Measurements from ENCODE around the gene ARSA. TPM values are rescaled to one million over a fixed set of nuclear protein-coding genes. Genes with fewer than 3 reads are reported as not detected.

ARSA gene
- total and polyA plus RNA-seq, 2 of the 13 experiments (the other 11 are each of a cell fraction or from before 2014, with no cell fraction given): 9.0 to 11.5 TPM

DNA sequence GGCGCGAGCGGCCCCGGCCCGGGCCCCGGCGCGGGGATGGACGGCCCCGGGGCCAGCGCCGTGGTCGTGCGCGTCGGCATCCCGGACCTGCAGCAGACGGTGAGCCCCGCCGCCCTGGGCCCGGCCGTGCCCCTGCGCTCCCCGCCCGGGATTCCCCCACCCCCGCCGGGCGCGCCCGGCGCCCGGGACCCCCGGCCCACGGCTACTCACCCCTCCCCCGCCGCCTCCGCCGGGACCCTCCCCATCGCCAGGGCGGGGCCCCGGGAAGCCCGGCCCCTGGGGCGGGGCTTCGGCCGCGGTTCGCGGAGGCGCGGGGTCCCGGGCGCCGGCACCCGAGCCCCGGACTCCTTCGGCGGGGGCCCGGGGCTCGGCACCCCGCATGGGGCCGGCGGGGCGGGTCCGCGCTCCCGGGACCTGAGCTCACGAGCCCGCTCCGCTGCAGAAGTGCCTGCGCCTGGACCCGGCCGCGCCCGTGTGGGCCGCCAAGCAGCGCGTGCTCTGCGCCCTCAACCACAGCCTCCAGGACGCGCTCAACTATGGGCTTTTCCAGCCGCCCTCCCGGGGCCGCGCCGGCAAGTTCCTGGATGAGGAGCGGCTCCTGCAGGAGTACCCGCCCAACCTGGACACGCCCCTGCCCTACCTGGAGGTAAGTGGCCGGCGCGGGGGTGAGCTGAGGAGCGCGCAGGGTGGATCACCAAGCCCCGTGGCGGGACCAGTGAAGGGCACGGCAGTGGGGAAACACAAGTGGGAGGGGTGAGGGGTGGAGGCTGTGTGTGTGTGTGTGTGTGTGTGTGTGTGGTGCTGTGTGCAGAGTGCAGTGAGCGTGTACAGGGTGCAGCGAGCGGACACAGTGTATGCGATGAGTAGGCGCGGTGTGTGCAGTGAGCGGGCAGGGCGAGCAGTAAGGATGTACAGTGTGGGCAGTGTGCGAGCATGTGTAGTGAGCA is 46.9 kb upstream of the ARSA start (continued):
- TF ChIP-seq, protein P1, sequence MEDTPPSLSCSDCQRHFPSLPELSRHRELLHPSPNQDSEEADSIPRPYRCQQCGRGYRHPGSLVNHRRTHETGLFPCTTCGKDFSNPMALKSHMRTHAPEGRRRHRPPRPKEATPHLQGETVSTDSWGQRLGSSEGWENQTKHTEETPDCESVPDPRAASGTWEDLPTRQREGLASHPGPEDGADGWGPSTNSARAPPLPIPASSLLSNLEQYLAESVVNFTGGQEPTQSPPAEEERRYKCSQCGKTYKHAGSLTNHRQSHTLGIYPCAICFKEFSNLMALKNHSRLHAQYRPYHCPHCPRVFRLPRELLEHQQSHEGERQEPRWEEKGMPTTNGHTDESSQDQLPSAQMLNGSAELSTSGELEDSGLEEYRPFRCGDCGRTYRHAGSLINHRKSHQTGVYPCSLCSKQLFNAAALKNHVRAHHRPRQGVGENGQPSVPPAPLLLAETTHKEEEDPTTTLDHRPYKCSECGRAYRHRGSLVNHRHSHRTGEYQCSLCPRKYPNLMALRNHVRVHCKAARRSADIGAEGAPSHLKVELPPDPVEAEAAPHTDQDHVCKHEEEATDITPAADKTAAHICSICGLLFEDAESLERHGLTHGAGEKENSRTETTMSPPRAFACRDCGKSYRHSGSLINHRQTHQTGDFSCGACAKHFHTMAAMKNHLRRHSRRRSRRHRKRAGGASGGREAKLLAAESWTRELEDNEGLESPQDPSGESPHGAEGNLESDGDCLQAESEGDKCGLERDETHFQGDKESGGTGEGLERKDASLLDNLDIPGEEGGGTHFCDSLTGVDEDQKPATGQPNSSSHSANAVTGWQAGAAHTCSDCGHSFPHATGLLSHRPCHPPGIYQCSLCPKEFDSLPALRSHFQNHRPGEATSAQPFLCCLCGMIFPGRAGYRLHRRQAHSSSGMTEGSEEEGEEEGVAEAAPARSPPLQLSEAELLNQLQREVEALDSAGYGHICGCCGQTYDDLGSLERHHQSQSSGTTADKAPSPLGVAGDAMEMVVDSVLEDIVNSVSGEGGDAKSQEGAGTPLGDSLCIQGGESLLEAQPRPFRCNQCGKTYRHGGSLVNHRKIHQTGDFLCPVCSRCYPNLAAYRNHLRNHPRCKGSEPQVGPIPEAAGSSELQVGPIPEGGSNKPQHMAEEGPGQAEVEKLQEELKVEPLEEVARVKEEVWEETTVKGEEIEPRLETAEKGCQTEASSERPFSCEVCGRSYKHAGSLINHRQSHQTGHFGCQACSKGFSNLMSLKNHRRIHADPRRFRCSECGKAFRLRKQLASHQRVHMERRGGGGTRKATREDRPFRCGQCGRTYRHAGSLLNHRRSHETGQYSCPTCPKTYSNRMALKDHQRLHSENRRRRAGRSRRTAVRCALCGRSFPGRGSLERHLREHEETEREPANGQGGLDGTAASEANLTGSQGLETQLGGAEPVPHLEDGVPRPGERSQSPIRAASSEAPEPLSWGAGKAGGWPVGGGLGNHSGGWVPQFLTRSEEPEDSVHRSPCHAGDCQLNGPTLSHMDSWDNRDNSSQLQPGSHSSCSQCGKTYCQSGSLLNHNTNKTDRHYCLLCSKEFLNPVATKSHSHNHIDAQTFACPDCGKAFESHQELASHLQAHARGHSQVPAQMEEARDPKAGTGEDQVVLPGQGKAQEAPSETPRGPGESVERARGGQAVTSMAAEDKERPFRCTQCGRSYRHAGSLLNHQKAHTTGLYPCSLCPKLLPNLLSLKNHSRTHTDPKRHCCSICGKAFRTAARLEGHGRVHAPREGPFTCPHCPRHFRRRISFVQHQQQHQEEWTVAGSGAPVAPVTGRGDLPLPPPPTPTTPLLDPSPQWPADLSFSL (CRISPR knock-in tag; IDR thresholded peaks at IDR 0.05): peak; percentile 90
- TF ChIP-seq XRCC5 (optimal IDR thresholded peaks at IDR 0.05; ENCODE audit: low read length): peak; percentile 16
- TF ChIP-seq, protein P2, sequence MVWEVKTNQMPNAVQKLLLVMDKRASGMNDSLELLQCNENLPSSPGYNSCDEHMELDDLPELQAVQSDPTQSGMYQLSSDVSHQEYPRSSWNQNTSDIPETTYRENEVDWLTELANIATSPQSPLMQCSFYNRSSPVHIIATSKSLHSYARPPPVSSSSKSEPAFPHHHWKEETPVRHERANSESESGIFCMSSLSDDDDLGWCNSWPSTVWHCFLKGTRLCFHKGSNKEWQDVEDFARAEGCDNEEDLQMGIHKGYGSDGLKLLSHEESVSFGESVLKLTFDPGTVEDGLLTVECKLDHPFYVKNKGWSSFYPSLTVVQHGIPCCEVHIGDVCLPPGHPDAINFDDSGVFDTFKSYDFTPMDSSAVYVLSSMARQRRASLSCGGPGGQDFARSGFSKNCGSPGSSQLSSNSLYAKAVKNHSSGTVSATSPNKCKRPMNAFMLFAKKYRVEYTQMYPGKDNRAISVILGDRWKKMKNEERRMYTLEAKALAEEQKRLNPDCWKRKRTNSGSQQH (CRISPR knock-in tag; IDR thresholded peaks at IDR 0.05; ENCODE audit: low read depth): no peak
- peak; percentile 44 for TF ChIP-seq ZFX (CRISPR knock-in tag; IDR thresholded peaks at IDR 0.05; ENCODE audit: low read depth)
- TF ChIP-seq ZNF567 (CRISPR knock-in tag; IDR thresholded peaks at IDR 0.05; ENCODE audit: borderline replicate concordance): no peak
- TF ChIP-seq, protein P3, sequence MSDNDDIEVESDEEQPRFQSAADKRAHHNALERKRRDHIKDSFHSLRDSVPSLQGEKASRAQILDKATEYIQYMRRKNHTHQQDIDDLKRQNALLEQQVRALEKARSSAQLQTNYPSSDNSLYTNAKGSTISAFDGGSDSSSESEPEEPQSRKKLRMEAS (IDR thresholded peaks at IDR 0.05): peak; percentile 70; the same call in 1 of the 2 replicates
- TF ChIP-seq HDAC6 (IDR thresholded peaks at IDR 0.05; ENCODE audit: low read depth, low read length): no peak
- TF ChIP-seq, protein P4, sequence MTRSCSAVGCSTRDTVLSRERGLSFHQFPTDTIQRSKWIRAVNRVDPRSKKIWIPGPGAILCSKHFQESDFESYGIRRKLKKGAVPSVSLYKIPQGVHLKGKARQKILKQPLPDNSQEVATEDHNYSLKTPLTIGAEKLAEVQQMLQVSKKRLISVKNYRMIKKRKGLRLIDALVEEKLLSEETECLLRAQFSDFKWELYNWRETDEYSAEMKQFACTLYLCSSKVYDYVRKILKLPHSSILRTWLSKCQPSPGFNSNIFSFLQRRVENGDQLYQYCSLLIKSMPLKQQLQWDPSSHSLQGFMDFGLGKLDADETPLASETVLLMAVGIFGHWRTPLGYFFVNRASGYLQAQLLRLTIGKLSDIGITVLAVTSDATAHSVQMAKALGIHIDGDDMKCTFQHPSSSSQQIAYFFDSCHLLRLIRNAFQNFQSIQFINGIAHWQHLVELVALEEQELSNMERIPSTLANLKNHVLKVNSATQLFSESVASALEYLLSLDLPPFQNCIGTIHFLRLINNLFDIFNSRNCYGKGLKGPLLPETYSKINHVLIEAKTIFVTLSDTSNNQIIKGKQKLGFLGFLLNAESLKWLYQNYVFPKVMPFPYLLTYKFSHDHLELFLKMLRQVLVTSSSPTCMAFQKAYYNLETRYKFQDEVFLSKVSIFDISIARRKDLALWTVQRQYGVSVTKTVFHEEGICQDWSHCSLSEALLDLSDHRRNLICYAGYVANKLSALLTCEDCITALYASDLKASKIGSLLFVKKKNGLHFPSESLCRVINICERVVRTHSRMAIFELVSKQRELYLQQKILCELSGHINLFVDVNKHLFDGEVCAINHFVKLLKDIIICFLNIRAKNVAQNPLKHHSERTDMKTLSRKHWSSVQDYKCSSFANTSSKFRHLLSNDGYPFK (CRISPR knock-in tag; IDR thresholded peaks at IDR 0.05; ENCODE audit: borderline replicate concordance): peak; percentile 30; the same call in 1 of the 2 replicates
- no peak for TF ChIP-seq NR3C1 (CRISPR knock-in tag; IDR thresholded peaks at IDR 0.05)
- TF ChIP-seq, protein P5, sequence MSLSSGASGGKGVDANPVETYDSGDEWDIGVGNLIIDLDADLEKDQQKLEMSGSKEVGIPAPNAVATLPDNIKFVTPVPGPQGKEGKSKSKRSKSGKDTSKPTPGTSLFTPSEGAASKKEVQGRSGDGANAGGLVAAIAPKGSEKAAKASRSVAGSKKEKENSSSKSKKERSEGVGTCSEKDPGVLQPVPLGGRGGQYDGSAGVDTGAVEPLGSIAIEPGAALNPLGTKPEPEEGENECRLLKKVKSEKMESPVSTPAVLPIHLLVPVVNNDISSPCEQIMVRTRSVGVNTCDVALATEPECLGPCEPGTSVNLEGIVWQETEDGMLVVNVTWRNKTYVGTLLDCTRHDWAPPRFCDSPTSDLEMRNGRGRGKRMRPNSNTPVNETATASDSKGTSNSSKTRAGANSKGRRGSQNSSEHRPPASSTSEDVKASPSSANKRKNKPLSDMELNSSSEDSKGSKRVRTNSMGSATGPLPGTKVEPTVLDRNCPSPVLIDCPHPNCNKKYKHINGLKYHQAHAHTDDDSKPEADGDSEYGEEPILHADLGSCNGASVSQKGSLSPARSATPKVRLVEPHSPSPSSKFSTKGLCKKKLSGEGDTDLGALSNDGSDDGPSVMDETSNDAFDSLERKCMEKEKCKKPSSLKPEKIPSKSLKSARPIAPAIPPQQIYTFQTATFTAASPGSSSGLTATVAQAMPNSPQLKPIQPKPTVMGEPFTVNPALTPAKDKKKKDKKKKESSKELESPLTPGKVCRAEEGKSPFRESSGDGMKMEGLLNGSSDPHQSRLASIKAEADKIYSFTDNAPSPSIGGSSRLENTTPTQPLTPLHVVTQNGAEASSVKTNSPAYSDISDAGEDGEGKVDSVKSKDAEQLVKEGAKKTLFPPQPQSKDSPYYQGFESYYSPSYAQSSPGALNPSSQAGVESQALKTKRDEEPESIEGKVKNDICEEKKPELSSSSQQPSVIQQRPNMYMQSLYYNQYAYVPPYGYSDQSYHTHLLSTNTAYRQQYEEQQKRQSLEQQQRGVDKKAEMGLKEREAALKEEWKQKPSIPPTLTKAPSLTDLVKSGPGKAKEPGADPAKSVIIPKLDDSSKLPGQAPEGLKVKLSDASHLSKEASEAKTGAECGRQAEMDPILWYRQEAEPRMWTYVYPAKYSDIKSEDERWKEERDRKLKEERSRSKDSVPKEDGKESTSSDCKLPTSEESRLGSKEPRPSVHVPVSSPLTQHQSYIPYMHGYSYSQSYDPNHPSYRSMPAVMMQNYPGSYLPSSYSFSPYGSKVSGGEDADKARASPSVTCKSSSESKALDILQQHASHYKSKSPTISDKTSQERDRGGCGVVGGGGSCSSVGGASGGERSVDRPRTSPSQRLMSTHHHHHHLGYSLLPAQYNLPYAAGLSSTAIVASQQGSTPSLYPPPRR (CRISPR knock-in tag; IDR thresholded peaks at IDR 0.05; ENCODE audit: borderline replicate concordance): no peak
- peak; percentile 35; the same call in 1 of the 2 replicates for TF ChIP-seq GABPB1 (CRISPR knock-in tag; IDR thresholded peaks at IDR 0.05)

Data from HepG2 (cell line).